Glutamatergic neuron (in vitro differentiated cells): ENCODE results near the gene GGCT. TPM values are rescaled to one million over a fixed set of nuclear protein-coding genes. Genes with fewer than 3 reads are reported as not detected.

Source experiments
- DNase-seq: peaks from one replicate; pipeline ENCODE4 v3.0.0; 2022
- H3K27ac Mint-ChIP-seq: one replicate; pipeline ENCODE4 v1.8.0; 2020; ENCODE audit warnings: mild to moderate bottlenecking, mixed read lengths, inconsistent platforms; ENCODE audit not compliant: unreplicated experiment
- H3K27me3 Mint-ChIP-seq: one replicate; pipeline ENCODE4 v1.8.0; 2020; ENCODE audit warnings: mild to moderate bottlenecking, moderate library complexity, mixed read lengths, inconsistent platforms; ENCODE audit not compliant: unreplicated experiment
- H3K36me3 Mint-ChIP-seq: one replicate; pipeline ENCODE4 v1.8.0; 2020; ENCODE audit warnings: mild to moderate bottlenecking, mixed read lengths, inconsistent platforms; ENCODE audit not compliant: unreplicated experiment
- H3K4me1 Mint-ChIP-seq: one replicate; pipeline ENCODE4 v1.8.0; 2020; ENCODE audit warnings: mild to moderate bottlenecking, low read depth, mixed read lengths, inconsistent platforms; ENCODE audit not compliant: unreplicated experiment
- H3K4me3 Mint-ChIP-seq: one replicate; pipeline ENCODE4 v1.8.0; 2020; ENCODE audit warnings: mild to moderate bottlenecking, mixed read lengths, inconsistent platforms; ENCODE audit not compliant: unreplicated experiment
- H3K9me3 Mint-ChIP-seq: one replicate; pipeline ENCODE4 v1.8.0; 2020; ENCODE audit warnings: mild to moderate bottlenecking, moderate library complexity, mixed read lengths, inconsistent platforms; ENCODE audit not compliant: unreplicated experiment
- CTCF ChIP-seq: fragments of 200-600 bp; sonication (generic); IDR thresholded peaks from one replicate; pipeline ENCODE4 v1.5.0; 2021; ENCODE audit not compliant: partially characterized antibody, unreplicated experiment
- total RNA-seq: library from RNA; stranded (reverse); fragmentation: NEBNext Ultra II Directional; extraction: Animal tissue kit (Norgen Biotek cat#: 25700); gene quantifications from one replicate; pipeline ENCODE4 v1.2.1, GENCODE V29; 2021; ENCODE audit not compliant: unreplicated experiment

GGCT gene
- total RNA-seq, 1 donor from 2014 or later = 25.0 TPM

DNA sequence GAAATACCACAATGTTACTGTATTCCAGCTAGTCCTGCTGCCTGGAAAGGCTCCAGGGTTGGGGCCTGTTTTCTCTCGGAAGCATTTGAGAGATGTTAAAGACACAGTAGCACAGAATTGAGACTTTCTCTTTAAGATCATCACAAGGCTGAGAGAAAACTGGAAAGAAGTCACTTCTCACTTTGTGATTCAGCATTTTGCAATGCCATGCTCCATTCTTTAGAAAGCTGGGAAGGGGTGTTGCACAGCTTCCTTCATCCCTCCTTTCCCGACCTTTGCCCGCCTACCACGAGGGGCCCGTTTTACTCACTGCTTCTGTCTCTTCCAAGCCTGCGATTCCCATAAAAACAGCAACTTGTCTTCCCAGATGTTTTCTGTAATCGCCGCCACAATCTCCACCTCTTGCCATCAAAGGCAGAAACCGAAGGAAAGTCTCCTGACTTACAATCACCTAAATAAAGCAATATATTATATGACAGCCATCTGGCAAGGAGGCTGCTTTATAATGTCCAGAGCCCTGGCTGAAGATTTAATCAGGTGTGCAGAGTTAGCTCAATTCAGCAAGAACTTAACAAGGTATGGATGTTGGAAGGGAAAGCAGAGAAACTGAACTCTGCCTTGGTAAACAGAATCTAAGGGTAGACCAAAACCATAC is 44.9 kb downstream of the GGCT start:
- no peak overlapping the region for H3K4me3 Mint-ChIP-seq
- DNase-seq = no peak
- H3K27ac Mint-ChIP-seq = no peak overlapping the region

GRCh38 chr7:30458311-30458710 is 46.3 kb downstream of the GGCT start:
- H3K4me3 Mint-ChIP-seq = no peak overlapping the region
- no peaks in the 10 kb centered on the region for H3K27me3 Mint-ChIP-seq
- H3K4me1 Mint-ChIP-seq = peaks cover 11% of the 10 kb centered on the region
- no peak overlapping the region for H3K27ac Mint-ChIP-seq
- no peaks in the 10 kb centered on the region for H3K36me3 Mint-ChIP-seq
- TF ChIP-seq CTCF = no peak
- DNase-seq = no peak
- H3K9me3 Mint-ChIP-seq = peaks cover 4% of the 10 kb centered on the region

More for the DNA sequence above, 44.9 kb downstream of the GGCT start:
- H3K36me3 Mint-ChIP-seq = no peaks in the 10 kb centered on the region
- peaks cover 2% of the 10 kb centered on the region for H3K9me3 Mint-ChIP-seq
- H3K27me3 Mint-ChIP-seq = peaks cover 3% of the 10 kb centered on the region
- TF ChIP-seq CTCF = no peak
- H3K4me1 Mint-ChIP-seq = peaks cover 19% of the 10 kb centered on the region

DNA sequence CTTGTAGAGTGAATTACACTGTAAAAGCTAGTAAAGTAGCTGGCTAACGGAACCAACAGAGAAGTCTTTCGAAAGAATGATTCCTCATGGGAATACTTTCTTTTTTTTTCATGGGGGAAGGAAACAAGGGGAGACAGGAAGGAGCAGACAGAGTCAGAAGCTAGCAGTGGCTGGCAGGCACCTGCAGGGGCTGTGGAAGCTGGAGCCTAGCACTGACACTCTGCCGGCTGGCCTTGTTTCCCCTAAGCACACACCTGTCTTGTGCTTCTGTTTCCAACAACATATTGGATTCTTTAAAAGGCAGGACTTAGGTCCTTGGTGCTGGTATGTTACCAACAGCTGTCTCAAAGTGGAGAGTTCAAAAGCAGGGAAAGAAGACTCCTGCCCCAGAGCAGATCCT is 50.7 kb downstream of the GGCT start:
- DNase-seq = no peak
- H3K4me1 Mint-ChIP-seq = peaks cover 7% of the 10 kb centered on the region
- no peak overlapping the region for H3K4me3 Mint-ChIP-seq
- H3K27ac Mint-ChIP-seq = no peak overlapping the region
- H3K9me3 Mint-ChIP-seq = peaks cover 7% of the 10 kb centered on the region
- no peaks in the 10 kb centered on the region for H3K36me3 Mint-ChIP-seq
- no peak for TF ChIP-seq CTCF
- peaks cover 2% of the 10 kb centered on the region for H3K27me3 Mint-ChIP-seq

DNA sequence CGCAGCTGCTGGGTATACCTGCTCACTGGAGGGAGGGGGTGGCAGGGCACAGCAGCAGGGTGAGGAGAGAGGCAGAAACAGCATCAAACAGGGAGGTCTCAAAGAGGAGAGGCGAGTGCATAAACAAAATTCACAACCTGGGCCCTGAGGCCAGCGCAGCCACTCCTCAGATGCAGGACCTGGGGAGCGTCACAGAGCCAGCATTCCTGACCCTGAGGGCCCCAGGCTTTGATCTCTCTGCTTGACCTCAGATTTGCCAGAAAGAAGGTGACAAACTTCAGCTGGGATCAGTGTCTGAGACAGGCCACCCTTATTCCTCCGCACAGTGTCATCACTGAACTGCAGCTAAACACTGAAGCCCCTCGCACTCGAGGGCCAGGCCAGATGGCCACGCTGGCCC is 51.6 kb downstream of the GGCT start:
- DNase-seq = no peak
- H3K9me3 Mint-ChIP-seq = peaks cover 7% of the 10 kb centered on the region
- H3K27ac Mint-ChIP-seq = no peak overlapping the region
- no peak for TF ChIP-seq CTCF
- peaks cover 7% of the 10 kb centered on the region for H3K4me1 Mint-ChIP-seq
- H3K36me3 Mint-ChIP-seq = no peaks in the 10 kb centered on the region
- peaks cover 5% of the 10 kb centered on the region for H3K27me3 Mint-ChIP-seq
- no peak overlapping the region for H3K4me3 Mint-ChIP-seq

DNA sequence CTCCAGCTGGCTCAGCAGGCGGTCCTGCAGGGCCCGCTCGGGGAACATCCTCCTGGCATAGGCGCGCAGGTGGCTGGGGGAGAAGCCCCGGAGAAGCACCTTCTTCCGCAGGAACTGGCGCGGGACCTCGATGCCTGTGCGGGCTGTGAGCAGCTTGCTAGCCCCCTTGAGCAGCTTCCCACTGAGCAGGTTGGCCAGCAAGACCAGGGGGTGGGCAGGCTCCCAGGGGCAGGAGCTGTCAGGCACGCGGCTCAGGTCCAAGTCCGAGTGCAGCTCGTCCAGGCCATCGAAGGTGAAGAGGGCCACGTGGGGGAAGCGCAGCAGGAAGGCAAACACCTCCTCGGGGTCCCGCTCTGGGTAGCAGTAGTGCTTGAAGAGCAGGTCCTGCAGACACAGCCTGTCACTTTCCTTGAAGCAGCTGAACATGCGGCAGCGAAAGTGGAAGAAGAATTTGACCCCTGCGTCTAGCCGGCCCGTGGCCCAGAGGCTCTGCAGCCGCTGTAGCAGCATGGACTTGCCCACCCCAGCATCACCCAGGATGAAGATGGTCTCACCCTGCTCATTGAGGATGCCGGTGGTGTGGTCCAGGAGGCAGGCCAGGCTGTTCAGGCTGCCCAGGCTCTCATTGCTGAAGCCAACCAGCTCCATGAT is 52.2 kb downstream of the GGCT start:
- H3K9me3 Mint-ChIP-seq = peaks cover 7% of the 10 kb centered on the region
- DNase-seq = no peak
- TF ChIP-seq CTCF = no peak
- no peak overlapping the region for H3K27ac Mint-ChIP-seq
- peaks cover 7% of the 10 kb centered on the region for H3K4me1 Mint-ChIP-seq
- no peaks in the 10 kb centered on the region for H3K36me3 Mint-ChIP-seq
- H3K4me3 Mint-ChIP-seq = no peak overlapping the region
- peaks cover 5% of the 10 kb centered on the region for H3K27me3 Mint-ChIP-seq
